BLaER1 treated with 17β-estradiol and CSF1 and Interleukin-3, amounts not matched to agents 10 nM and 100 nM (cell line): Measurements from ENCODE around the gene VSIG4.

Experiments
- H3K27ac ChIP-seq, 11 experiments: shearing (Covaris generic); formaldehyde crosslinking; 2 replicates each; pipeline ENCODE4 v1.8.1; 2022
- H3K27me3 ChIP-seq, 11 experiments: shearing (Covaris generic); formaldehyde crosslinking; 2 replicates each; pipeline ENCODE4 v1.8.1; 2022
- H3K36me3 ChIP-seq, 11 experiments: shearing (Covaris generic); formaldehyde crosslinking; 2 replicates each; pipeline ENCODE4 v1.8.1; 2022
- H3K4me1 ChIP-seq, 10 experiments: shearing (Covaris generic); formaldehyde crosslinking; 2 replicates each; pipeline ENCODE4 v1.8.1; 2022
- H3K4me2 ChIP-seq, 11 experiments: shearing (Covaris generic); formaldehyde crosslinking; 2 replicates each; pipeline ENCODE4 v1.8.1; 2022
- H3K4me3 ChIP-seq, 10 experiments: shearing (Covaris generic); formaldehyde crosslinking; 2 replicates each; pipeline ENCODE4 v1.8.1; 2022
- H3K9ac ChIP-seq, 11 experiments: shearing (Covaris generic); formaldehyde crosslinking; 2 replicates each; pipeline ENCODE4 v1.8.1; 2022
- H3K9me3 ChIP-seq, 11 experiments: shearing (Covaris generic); formaldehyde crosslinking; replicated peaks in 1 of 11; 2 replicates each; pipeline ENCODE4 v1.8.1; 2022
- H4K20me1 ChIP-seq, 11 experiments: shearing (Covaris generic); formaldehyde crosslinking; 2 replicates each; pipeline ENCODE4 v1.8.1; 2022
- Cebpa-rat ChIP-seq, 11 experiments: shearing (Covaris generic); IDR thresholded peaks; 2 replicates each; pipeline ENCODE4 v1.8.1; 2022

Gene VSIG4

DNA sequence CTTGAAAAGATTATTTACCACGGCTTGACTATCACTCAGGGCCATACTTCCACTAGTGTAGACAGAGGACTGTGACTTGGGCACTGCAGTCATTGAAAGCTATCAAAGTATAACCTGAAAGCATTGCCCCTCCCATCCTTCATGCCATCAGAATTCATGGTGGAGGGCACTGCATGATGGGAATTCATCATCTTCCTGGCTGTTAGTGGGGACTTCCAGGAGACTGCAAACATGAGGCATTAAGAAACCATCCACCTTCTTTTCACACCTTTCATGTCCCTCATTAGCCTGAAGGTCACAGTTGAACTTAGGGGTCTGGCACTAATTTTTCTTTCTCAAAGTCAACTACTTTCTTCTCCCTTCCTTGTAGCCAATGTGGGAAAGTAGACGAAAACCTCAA lies 25.8 kb downstream of the VSIG4 start:
- Histone ChIP-seq H3K4me3 (peak overlapping the region in 3 of 10 experiments; percentile 27 to 76 (median 32); a peak in 5 of 20 replicates), H4K20me1 (peaks cover 0 to 7% (median 0%) of the 10 kb centered on the region in 11 experiments; a peak in 3 of 22 replicates), H3K36me3 (peaks cover 0 to 31% (median 25%) of the 10 kb centered on the region in 11 experiments; a peak in 15 of 22 replicates), H3K4me1 (peaks cover 66 to 99% (median 87%) of the 10 kb centered on the region in 10 experiments), H3K4me2 (peak overlapping the region; percentile 77 to 97 (median 85)), H3K9me3 (peaks cover 0 to 46% (median 0%) of the 10 kb centered on the region in 11 experiments; a peak in 11 of 22 replicates), H3K27ac (peak overlapping the region; percentile 93 to 99 (median 98)), H3K9ac (peak overlapping the region; percentile 82 to 96 (median 88); a peak in 21 of 22 replicates), H3K27me3 (peaks cover 0 to 21% (median 2%) of the 10 kb centered on the region in 11 experiments; a peak in 5 of 22 replicates)
- TF ChIP-seq Cebpa-rat (IDR thresholded peaks at IDR 0.05): no peak

DNA sequence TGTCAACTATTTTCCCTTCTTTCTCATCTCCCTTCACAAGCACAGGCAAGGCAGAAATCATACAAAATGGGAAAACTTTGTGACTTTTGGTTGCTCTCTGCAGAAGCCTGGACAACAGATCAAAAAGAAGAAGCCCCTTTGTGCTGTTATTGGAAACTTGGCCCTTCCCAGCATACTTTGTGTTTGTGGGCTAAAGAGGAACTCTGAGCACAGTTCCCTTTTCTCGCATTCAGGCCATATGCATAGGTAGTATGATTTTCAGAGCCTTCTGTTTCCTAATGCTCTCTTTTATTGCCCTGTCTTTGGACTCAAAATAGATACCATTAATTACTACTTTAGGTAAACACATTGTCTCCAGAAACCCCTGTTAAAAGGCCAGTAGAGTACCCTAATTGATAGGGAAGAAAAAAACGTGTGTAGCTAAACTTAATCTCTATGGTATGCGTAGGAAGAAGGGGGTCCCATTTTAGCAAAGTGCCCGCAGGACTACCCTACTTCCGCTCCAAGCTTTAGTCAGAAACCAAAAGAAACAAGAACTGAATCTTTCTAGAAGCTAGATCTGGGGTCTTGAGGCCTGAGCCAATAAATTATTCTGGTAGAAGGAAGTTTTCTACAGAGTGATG lies 26.6 kb downstream of the VSIG4 start:
- H3K4me2 ChIP-seq: peak overlapping the region; percentile 77 to 97 (median 85)

DNA sequence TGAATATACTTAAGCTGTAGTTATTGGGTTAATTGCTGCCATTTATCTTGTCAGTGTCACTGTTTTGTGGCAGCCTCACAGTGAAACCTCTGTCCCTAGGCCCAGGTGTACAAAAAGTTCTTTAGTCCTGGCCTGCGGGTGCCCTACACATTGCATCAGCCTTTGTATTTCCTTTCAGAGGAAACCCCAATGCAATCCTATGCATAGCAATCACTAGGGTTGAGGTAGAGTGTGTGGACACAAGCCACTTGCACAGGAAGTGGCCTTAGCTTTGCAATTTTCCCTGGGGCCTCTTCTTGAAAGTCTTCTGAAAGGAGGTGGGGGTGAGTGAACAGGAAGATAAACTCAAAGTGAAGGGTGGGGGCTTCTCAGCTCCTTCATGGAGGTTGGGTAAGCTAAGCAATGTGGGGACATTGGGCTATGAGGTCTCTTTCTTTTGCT lies 27.8 kb downstream of the VSIG4 start:
- Histone ChIP-seq H3K27ac (peak overlapping the region; percentile 93 to 99 (median 98); a peak in 21 of 22 replicates), H3K9me3 (peaks cover 3 to 45% (median 17%) of the 10 kb centered on the region in 11 experiments; a peak in 14 of 22 replicates), H3K27me3 (peaks cover 0 to 19% (median 0%) of the 10 kb centered on the region in 11 experiments; a peak in 2 of 22 replicates), H3K4me2 (peak overlapping the region; percentile 77 to 97 (median 85)), H3K4me3 (peak overlapping the region in 3 of 10 experiments; percentile 6 to 21 (median 8); a peak in 2 of 20 replicates), H3K4me1 (peaks cover 53 to 99% (median 84%) of the 10 kb centered on the region in 10 experiments), H4K20me1 (no peaks in the 10 kb centered on the region), H3K36me3 (peaks cover 0 to 17% (median 5%) of the 10 kb centered on the region in 11 experiments; a peak in 9 of 22 replicates), H3K9ac (peak overlapping the region; percentile 64 to 96 (median 88); a peak in 20 of 22 replicates)
- TF ChIP-seq Cebpa-rat (IDR thresholded peaks at IDR 0.05): peak in 10 of 11 experiments; percentile 62 to 98 (median 96); a peak in 19 of 22 replicates

More for the DNA sequence above, 26.6 kb downstream of the VSIG4 start:
- Histone ChIP-seq H3K36me3 (peaks cover 0 to 23% (median 17%) of the 10 kb centered on the region in 11 experiments; a peak in 13 of 22 replicates), H3K4me3 (peak overlapping the region in 3 of 10 experiments; percentile 10 to 32 (median 27); a peak in 4 of 20 replicates), H4K20me1 (no peaks in the 10 kb centered on the region), H3K4me1 (peaks cover 65 to 99% (median 84%) of the 10 kb centered on the region in 10 experiments), H3K9ac (peak overlapping the region; percentile 82 to 96 (median 88); a peak in 21 of 22 replicates), H3K27ac (peak overlapping the region; percentile 93 to 99 (median 98)), H3K9me3 (peaks cover 0 to 45% (median 5%) of the 10 kb centered on the region in 11 experiments; a peak in 12 of 22 replicates), H3K27me3 (peaks cover 0 to 19% (median 0%) of the 10 kb centered on the region in 11 experiments; a peak in 4 of 22 replicates)
- no peak for TF ChIP-seq Cebpa-rat (IDR thresholded peaks at IDR 0.05)

DNA sequence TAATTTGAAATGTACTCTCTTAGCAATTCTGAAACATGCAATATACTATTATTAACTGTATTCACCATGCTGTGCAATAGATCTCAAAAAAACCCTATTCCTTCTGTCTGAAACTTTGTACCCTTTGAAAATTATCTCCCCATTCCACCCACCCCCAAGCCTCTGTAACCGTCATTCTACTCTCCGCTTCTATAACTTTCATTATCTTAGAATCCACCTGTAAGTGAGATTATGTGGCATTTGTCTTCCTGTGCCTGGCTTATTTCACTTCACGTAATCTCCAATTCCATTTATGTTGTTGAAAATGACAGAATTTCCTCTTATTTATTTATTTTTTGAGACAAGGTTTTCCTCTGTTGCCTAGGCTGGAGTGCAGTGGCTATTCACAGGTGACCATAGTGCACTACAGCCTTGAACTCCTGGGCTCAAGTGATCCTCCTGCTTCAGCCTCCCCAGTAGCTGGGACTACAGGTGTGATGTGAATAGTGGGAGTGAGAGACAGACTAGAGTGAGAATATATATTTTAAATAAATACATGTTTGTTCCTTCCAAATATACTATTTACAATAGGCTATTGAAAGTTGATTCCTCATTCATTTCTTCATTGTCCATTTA lies 30.5 kb downstream of the VSIG4 start:
- H3K4me3 ChIP-seq: no peak overlapping the region
- H3K9me3 ChIP-seq: peaks cover 3 to 43% (median 17%) of the 10 kb centered on the region in 11 experiments; a peak in 14 of 22 replicates
- H3K27ac ChIP-seq: peak overlapping the region in 9 of 11 experiments; percentile 97 to 99 (median 98); a peak in 15 of 22 replicates
- no peak for TF ChIP-seq Cebpa-rat (IDR thresholded peaks at IDR 0.05)
- H3K9ac ChIP-seq: no peak overlapping the region; a peak in 1 of 22 replicates
- H3K36me3 ChIP-seq: peaks cover 0 to 6% (median 0%) of the 10 kb centered on the region in 11 experiments; a peak in 1 of 22 replicates
- peaks cover 46 to 97% (median 85%) of the 10 kb centered on the region in 10 experiments for H3K4me1 ChIP-seq
- peak overlapping the region in 3 of 11 experiments; percentile 20 to 96 (median 95); a peak in 5 of 22 replicates for H3K4me2 ChIP-seq
- H4K20me1 ChIP-seq: no peaks in the 10 kb centered on the region
- peaks cover 0 to 14% (median 0%) of the 10 kb centered on the region in 11 experiments; a peak in 2 of 22 replicates for H3K27me3 ChIP-seq

DNA sequence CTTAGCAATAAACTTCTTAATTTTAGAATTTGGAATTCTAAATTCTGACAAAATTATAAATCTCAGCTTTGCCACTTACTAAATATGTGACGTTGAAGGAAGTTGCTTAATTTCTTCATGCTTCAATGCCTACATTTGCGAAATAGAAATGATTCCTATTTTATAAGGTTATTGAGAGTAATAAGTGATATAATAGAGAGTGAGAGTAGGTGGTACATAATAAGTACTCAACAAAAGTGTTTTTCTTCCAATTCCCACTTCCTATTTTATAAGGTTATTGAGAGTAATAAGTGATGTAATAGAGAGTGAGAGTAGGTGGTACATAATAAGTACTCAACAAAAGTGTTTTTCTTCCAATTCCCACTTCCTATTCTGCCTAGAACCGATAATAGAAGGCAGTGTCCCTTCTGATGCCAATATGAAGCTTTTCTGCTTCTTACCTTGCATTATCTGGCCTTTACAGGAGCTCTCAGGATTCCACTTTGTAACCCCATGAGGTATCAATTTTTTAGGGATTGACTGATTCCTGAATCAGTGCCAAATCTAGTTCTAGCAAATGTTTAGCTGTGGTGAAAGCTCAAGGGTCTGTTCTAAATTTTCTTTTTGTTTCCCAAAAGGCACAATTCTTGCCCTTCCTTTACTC lies 31.4 kb downstream of the VSIG4 start:
- TF ChIP-seq Cebpa-rat (IDR thresholded peaks at IDR 0.05): no peak
- peaks cover 0 to 6% (median 0%) of the 10 kb centered on the region in 11 experiments; a peak in 1 of 22 replicates for H3K36me3 ChIP-seq
- H3K4me3 ChIP-seq: peak overlapping the region in 2 of 10 experiments; percentile 14 to 20; a peak in 3 of 20 replicates
- H3K4me2 ChIP-seq: peak overlapping the region in 8 of 11 experiments; percentile 5 to 96 (median 34); a peak in 12 of 22 replicates
- peak overlapping the region in 10 of 11 experiments; percentile 42 to 99 (median 72); a peak in 19 of 22 replicates for H3K27ac ChIP-seq
- peak overlapping the region in 1 of 11 experiments; percentile 45; a peak in 2 of 22 replicates for H3K9ac ChIP-seq
- H4K20me1 ChIP-seq: no peaks in the 10 kb centered on the region
- H3K4me1 ChIP-seq: peaks cover 38 to 97% (median 85%) of the 10 kb centered on the region in 10 experiments
- H3K9me3 ChIP-seq: peaks cover 3 to 43% (median 17%) of the 10 kb centered on the region in 11 experiments; a peak in 14 of 22 replicates
- peaks cover 0 to 6% (median 0%) of the 10 kb centered on the region in 11 experiments; a peak in 2 of 22 replicates for H3K27me3 ChIP-seq

DNA sequence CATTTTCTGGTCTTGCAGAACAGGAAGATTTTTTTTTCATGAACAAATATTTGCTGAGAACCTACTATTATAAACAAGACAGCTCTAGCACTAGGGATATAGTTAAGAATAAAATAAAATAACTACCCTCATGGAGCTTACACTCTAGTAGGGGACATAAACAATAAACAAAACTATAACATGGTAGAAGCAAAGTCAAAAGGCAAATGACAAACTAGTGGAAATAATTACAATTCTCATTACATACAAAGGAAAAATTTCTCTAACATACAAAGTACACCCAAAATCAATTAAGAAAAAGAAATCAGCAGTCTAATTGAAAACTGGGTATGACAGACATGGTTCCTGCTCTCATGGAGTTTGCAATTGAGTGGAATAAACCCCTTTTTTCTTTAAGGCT lies 32.0 kb downstream of the VSIG4 start:
- peak overlapping the region in 10 of 11 experiments; percentile 42 to 99 (median 71); a peak in 20 of 22 replicates for H3K27ac ChIP-seq
- H4K20me1 ChIP-seq: no peaks in the 10 kb centered on the region
- peaks cover 0 to 6% (median 0%) of the 10 kb centered on the region in 11 experiments; a peak in 1 of 22 replicates for H3K36me3 ChIP-seq
- H3K4me2 ChIP-seq: peak overlapping the region in 7 of 11 experiments; percentile 7 to 96 (median 43); a peak in 12 of 22 replicates
- H3K4me1 ChIP-seq: peaks cover 37 to 97% (median 85%) of the 10 kb centered on the region in 10 experiments
- H3K4me3 ChIP-seq: peak overlapping the region in 1 of 10 experiments; percentile 14; a peak in 3 of 20 replicates
- peaks cover 0 to 6% (median 0%) of the 10 kb centered on the region in 11 experiments; a peak in 1 of 22 replicates for H3K27me3 ChIP-seq
- TF ChIP-seq Cebpa-rat (IDR thresholded peaks at IDR 0.05): no peak
- H3K9ac ChIP-seq: peak overlapping the region in 1 of 11 experiments; percentile 36; a peak in 2 of 22 replicates
- H3K9me3 ChIP-seq: peaks cover 3 to 43% (median 17%) of the 10 kb centered on the region in 11 experiments; a peak in 14 of 22 replicates

DNA sequence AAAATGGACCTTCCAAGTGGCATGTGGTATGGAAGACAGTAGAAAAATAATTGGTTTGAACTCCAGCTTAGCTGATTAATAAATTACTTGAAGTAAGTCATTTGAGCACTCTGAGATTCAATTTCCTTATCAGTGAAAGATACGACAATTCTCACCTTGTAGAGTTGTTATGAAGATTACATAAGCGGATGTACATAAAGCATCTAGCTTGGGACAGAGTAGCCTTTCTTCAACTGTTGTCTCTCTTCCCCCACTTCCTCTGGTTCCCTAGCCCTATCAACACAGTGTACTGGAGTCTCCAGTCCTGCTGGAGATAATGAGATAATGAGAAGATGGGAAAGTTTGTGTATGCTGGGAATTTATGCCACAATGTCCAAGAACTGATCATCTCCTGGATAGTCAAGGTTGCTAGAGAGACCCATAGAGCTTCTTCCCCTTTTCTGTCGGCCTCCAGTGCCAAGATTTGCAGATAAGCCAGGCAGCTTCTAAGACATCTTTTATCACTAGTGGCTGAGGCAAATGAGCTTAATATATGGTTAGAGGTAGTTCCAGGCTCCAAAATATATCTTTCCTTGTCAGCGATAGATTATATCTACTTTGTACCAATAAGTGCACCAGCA lies 33.9 kb downstream of the VSIG4 start:
- peak overlapping the region in 2 of 10 experiments; percentile 2 to 10; a peak in 2 of 20 replicates for H3K4me3 ChIP-seq
- peak overlapping the region; percentile 58 to 84 (median 70) for H3K4me2 ChIP-seq
- no peaks in the 10 kb centered on the region for H4K20me1 ChIP-seq
- H3K36me3 ChIP-seq: peaks cover 0 to 6% (median 0%) of the 10 kb centered on the region in 11 experiments; a peak in 1 of 22 replicates
- peak overlapping the region in 8 of 11 experiments; percentile 44 to 78 (median 69); a peak in 13 of 22 replicates for H3K9ac ChIP-seq
- peaks cover 3 to 39% (median 17%) of the 10 kb centered on the region in 11 experiments; a peak in 14 of 22 replicates for H3K9me3 ChIP-seq
- peak overlapping the region; percentile 21 to 88 (median 80); a peak in 21 of 22 replicates for H3K27ac ChIP-seq
- H3K4me1 ChIP-seq: peaks cover 29 to 97% (median 85%) of the 10 kb centered on the region in 10 experiments
- peaks cover 0 to 11% (median under 1%) of the 10 kb centered on the region in 11 experiments; a peak in 8 of 22 replicates for H3K27me3 ChIP-seq
- TF ChIP-seq Cebpa-rat (IDR thresholded peaks at IDR 0.05): no peak
